T-helper 1 cell (primary cell): ENCODE measurements around the gene DENND11.
"Not testable (repeated sequence)": the region's sequence is repeated elsewhere in the genome, so short reads cannot be mapped to it uniquely, and the experiment has no call there.

ENCODE experiments used
- DNase-seq, 5 donors: peaks; one replicate each; pipeline ENCODE4 v3.0.0-alpha.2; 2012 to 2020

The DENND11 gene

DNA sequence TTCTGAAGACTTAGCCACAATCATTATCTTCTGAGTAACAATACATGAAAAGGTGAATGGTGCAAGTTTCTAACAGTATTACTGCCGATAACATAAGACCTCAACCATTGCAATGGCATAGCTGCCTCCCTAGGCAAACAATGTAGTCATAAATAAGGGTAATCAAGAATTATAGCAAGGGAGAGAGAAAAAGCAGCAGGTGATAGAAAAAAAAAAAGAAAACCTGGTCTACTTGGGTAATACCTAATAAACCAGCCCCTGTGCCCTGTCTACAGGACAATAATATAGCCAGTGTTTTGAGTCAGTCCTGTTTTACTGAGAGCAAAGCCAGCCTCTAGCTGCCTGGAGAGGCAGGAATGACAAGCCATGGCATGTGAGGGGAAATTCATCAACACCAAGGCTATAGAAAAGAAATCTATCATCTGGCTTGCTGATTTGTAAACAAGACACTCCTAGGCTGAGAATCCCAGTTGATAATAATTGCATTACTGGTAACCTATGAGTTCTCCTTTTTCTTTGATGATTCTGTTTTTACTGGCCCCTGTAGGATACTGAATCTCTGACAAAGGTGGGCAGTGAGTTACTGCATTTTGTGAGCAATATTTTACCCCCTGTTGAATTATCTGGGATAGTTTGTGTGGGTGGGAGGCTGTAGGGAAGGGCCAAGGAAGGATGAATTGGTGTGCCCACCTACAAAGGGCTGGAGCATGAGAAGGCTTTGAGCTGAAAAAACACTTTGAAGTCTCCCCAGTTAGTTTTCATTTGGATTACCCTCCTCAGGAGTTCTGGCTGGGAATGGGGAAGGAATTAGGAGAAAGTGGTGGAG lies 4.5 kb upstream of the DENND11 start:
- no peak for DNase-seq

DNA sequence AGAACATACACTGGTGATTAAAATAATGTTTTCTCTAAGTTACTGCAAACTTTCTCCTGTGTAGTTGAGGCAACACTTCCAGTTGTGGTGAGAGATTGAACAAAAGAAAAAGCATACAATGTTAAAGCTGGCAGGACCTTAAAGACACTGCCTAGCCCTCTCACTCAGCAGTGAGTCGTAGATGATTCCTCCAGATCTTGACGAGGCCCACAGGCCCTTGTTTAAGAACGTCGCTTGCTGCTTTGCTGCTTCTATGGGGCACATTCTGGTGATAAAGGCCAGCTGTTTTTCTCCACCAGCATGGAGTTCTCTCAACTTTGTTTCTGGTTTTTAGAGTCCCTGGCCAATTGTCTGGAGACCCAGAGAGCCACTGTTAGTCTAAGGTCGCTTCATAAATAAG lies 2.8 kb upstream of the DENND11 start:
- DNase-seq = no peak

DNA sequence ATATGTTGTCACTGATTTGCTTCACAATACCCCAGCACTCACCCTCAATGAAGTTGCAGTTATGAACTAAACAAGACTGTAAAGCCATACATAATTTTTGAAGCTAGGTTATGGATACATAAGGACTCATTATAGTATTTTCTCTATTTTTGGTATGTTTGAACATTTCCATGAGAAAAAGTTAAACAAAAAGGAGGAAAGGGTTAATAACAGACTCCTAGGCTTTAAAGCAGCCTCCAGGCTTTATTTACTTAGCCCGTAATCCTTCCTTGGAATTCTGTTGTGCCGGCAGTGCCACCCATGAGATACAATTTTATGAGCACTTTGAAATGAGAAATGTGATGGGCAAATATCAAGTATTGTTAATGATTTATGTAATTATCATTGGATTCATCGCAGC lies 2.1 kb upstream of the DENND11 start:
- DNase-seq = no peak

DNA sequence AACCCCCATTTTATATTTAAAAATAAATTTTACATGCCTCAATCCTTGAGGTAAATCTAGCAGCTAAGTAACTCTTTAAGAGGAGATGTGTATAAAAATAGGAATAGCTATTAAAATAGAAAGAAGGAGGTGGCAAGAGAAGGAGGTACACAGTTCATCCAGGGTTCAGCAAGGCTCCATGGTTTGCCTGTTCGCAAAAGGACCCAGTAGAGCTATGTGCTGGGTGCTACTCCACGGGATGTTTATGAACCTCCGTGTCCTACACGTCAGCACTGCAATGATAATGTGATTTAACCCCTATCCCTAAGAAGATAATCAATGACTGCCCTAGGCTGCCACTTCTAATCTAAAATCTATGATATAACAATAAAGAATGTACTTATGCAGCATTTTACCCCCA lies 926 bp upstream of the DENND11 start:
- no peak for DNase-seq

DNA sequence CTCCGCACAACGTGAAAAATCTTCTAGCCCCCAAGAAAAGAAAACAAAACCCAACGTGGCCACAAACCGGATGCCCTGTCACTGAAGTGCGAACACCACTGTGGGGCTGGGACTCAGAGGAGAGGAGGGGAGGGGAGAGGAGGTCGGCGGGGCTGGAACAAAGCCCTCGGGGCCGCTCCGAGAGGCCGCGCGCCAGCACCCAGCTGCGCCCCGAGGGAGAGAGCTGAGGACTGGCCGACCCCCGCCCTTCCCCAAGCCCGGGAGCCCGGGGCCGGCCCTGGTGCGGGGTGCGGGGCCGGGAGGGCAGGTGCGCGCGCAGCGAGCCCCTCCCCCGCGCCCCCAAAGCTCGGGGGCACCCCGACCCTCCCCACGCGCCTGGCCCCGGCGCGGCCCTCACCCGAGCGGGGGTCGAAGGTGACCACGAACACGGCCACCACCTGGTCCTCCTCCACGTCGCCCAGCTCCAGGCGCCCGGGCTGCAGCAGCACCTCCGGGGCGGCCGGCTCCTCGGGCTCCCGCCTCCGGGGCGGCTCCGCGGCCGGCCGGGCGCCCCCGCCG lies 398 bp downstream of the DENND11 start:
- peak; percentile 56 to 74 (median 67) for DNase-seq

DNA sequence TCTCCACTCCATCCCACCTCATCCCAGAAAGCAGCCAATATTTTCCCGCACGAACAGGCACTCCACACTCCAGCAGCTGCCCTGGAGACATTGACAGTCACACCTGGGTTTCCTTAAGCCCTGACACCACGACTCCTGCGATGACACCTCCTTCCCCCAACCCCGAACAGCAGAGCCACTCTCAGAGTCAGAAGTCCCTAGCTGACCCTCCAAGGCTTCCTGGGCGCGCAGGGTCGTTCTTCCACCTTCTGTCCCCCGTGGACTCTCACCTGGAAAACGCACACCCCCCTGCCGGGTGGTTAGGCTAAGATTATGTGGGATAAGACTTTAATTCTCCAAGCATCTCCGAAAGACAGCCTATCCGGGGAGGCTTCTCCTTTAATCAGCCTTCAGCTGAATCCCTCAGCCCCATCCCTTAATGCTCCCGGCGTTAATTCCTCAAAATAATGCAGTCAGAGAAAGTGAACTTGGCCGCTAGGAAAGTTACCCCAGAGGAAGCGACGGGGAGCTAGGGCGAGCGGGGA lies 1.1 kb downstream of the DENND11 start:
- DNase-seq = peak in 2 of 5 donors; percentile 4 to 12

DNA sequence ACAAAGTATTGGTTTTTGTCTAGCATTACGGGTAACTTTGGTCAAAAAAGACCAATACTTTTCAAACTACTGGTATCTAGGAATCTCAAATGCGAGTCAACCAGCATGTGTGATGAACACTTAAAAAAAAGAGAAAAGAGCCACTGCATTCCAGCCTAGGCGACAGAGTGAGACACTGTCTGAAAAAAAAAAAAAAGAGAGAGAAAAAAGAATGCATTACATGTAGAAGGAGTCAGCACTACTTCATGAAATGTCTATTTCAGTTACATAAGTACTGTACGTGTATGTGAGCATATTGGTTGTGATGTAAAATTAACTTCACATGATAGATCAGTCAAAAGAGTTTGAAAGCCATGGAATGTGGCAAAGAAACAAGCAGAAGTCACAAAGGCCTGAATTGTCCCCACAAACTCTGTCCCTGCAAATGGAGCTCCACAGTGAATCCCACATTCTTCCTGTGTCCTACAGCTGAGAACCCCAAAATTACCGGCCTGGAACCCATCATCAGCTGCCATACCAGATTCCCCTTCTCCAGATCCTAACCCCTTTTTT lies 1.6 kb downstream of the DENND11 start:
- no peak for DNase-seq

DNA sequence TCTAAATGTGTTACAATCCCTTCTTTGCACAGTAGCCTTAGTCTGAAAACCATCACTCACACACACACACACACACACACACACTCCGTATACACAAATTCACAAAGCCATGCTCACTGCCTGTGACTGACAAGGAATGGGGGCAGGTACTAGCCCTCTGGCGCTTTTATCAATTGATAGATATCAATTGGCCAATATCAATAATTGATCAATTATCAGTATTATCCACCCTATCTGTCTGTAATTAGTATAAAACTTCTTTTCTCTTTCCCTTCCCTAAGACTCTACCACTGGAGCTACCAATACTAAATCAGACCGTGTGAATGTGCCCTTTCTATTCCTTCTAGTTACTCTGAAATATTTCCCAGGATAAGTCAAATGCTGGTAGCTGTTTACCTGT lies 2.1 kb downstream of the DENND11 start:
- no peak for DNase-seq

DNA sequence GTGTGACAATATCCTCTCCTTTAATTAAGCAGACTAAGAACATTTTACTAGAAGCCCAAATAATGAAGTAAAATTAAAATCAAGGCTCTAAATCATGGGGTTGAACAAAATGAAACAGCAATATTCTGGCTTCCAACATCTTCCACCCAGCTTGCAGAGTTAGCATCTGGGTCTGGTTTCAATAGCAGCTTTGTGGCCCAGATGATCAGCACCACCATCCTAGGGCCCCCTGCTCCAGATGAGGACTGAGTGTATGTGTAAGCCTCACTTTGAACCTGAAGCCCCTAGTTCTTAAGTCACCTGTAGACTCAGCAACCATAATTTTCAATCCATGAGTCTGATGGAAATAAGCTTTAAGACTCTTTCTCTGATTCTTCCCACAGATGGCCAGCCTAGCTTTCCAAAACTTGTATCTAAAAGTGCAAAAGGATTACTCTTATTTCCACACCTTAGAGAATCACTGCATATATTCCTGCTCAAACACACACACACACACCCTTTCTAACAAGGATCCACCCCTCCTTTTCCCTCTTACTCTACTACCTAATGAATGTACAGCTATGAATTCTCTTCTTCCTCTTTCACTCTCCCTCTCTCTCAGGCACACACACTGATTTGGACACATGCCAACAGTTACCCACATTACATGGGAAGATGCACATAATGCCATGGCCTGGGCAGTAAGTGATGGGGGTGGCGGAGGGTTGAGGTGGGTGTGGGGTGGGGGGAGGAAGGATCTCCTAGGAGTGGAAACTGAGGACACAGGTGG lies 3.5 kb downstream of the DENND11 start:
- DNase-seq = no peak

DNA sequence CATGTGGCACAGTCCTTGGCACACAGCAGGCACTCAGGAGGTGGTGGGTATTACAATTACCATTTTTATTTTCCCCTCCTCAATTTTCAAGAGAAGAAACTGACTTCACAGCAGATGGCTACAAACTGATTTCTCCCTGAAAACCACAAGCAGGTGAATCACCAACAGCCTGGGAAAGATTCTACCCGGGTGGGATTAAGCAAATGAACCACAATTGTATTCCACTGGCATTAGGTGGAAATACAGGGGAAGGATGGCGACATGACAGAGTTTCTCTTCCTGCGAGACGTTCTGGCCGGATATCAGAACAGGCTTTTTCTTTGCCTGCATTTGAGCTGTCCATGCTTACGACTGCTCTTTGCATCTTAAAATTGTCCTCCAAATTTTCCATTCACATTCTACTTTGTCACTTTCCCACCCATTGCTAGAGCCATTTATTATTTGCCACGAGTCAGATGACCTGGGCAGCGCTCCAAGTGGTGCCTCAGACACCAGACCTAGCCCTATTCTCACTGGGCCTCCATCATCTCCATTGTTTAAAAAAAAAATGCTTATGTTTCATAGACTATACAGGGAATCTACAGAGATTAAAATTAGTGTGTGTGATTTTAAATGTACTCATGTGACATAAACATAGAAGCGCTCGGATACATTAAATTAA lies 4.6 kb downstream of the DENND11 start:
- no peak for DNase-seq

DNA sequence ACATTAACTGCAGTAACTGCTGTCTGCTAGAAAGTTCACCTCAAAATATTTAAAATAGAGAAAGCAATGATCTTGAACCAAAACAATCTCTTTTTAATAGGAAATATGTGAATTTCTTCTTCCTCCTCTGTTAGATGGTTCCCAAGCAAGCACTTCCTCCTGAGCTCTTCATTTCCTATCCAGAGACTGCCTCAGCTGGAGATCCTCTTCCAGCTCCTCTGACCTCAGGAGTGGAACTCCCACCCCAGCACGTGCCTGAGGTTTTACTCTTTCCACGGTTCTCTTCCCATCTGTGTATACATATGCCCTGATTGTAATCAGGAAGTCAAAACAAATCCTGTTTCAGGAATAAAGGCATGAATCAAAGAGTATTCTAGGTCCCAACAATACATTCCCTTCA lies 5.6 kb downstream of the DENND11 start:
- no peak for DNase-seq

DNA sequence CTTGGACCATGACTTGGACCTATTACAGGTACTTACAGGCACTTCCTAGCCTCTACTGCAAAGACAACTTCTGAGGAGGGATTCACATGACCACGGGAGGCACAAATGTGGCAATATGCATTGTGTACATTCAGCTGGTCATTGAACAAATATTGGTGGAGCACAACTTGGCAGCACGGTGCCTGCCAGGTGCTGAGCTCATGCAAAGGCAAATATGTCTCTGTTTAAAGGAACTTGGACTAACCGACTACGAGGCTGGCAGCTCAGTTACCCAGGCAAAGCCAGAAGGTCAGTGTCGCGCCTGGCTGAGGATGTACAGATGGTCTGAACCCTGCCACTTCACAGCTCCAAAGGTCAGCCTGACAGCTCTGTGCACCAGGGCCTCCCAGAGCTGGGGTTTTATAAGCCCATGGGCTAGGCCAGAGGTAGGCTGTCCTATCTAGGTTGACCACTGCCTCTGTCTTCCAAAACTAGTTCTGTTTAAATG lies 6.1 kb downstream of the DENND11 start:
- no peak for DNase-seq

DNA sequence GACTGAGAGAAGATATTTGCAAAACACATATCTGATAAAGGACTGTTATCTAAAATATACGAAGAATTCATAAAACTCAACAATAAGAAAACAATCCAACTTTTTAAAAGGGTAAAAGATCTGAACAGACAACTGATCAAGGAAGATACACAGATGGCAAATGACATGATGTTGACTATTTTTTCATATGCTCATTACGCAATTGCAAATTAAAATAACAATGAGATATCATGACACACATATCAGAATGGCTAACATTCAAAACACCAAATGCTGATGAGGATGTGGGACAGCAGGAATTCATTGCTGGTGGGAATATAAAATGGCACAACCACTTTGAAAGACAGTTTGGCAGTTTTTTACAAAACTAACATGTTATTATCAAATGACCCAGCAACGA lies 8.9 kb downstream of the DENND11 start:
- DNase-seq = no peak

DNA sequence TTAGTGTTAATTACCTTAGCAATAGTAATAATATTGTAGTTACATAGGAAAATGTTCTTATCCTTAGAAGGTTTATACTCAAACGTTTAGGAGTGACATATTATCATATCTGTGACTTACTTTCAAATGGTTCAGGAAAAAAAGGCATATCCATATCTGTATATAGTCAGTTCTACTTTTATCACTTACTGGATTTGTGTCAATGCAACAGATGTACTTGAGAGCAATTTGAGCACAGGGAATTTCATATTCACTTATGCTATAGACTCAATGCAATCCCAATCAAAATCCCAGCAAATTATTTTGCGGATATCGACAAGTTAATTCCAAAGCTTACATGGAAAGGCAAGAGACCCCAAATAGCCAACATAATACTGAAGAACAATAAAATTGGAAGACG lies 10.0 kb downstream of the DENND11 start:
- DNase-seq = no peak

DNA sequence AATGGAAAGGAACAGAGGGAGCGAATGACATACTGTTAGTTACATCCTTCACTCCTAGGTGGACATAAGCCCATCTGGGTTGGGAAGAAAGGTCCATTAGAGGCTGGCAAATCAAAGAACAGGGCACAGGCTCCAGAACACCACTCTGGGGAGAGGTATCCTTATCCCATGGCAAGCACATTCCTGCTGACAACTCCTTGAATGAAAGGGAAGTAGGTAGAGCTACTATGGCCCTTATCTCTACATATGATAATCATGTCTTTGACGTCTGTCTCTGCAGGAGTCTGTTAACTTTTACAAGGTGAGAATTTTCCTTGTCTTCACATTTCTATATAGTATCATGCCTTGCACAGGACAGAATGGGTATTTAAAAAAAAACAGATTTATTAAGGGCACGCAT lies 10.4 kb downstream of the DENND11 start:
- DNase-seq = no peak

DNA sequence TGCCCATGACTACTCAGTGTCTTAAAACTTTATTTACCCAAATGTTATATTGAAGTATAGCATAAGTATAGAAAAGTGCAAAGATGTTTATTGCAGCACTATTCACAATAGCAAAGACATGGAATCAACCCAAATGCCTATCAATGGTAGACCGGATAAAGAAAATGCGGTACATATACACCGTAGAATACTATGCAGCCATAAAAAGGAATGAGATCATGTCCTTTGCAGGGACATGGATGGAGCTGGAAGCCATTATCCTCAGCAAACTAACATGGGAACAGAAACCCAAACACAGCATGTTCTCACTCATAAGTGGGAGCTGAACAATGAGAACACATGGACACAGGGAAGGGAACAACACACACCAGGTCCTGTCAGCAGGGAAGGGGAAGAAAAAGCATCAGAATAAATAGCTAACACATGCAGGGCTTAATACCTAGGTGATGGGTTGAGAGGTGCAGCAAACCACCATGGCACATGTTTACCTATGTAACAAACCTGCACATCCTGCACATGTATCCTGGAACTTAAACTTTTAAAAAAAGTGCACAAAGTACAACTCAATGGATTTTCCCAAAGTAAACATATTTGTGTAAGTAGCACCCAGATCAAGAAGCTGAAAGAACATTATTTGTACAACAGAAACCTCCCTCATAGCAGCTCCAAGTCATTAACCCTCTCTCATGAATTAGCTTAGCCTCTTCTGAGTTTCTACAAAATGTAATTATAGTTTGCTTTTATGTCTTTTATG lies 12.7 kb downstream of the DENND11 start:
- not testable (repeated sequence) for DNase-seq

DNA sequence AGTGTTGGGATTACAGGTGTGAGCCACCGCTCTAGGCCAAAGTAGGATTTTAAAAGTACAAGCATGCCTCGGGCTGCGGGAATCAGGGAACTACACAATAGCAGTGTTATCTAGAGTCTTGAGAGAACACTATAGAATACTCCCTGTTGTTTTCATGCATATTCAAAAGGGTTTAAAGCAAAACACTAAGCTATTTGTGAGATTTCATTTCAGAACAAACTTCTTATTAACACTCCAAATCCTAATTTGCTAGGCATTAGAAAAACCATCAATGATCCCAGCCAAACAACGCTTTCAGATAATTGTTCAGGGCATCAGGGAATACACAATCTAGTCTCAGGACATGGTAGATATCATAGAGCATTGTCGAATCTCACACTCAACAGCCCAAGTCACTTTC lies 13.9 kb downstream of the DENND11 start:
- DNase-seq = no peak

DNA sequence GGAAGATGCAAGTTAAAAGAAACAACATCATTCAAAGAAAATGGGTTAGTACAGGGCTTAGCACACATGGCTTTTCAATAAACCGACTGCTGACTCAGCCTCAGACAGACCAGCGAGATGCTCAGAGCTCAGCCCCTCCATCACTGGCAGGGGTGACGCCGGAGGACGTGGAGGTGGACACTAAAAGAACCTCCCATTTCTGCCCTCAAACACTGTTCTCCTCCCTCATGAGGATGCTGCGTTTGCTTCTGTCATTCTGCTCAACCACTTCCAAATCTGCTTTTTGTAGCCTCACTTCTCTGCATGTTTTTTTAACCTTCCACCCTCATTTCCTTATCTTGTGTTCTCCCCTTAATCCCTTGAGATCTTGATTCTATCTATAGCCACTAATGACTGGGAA lies 15.3 kb downstream of the DENND11 start:
- DNase-seq = no peak

DNA sequence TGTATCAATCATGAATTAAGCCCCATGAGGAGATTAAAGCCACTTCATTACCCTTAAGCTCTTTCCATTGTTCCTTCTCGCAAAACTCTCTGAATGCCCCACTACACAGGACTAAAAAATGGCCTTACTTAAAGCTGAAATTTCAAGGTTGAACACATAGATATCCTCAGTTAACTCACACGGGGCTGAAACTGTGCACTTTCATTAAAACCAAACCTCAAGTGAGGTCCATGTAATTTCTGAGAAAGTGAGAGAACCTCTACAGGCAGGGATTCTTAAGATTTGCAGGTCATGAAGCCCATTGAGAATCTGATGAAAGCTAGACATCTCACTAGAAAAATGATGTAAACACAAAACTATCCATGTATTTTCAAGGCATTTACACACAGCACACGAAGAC lies 15.9 kb downstream of the DENND11 start:
- DNase-seq = no peak

DNA sequence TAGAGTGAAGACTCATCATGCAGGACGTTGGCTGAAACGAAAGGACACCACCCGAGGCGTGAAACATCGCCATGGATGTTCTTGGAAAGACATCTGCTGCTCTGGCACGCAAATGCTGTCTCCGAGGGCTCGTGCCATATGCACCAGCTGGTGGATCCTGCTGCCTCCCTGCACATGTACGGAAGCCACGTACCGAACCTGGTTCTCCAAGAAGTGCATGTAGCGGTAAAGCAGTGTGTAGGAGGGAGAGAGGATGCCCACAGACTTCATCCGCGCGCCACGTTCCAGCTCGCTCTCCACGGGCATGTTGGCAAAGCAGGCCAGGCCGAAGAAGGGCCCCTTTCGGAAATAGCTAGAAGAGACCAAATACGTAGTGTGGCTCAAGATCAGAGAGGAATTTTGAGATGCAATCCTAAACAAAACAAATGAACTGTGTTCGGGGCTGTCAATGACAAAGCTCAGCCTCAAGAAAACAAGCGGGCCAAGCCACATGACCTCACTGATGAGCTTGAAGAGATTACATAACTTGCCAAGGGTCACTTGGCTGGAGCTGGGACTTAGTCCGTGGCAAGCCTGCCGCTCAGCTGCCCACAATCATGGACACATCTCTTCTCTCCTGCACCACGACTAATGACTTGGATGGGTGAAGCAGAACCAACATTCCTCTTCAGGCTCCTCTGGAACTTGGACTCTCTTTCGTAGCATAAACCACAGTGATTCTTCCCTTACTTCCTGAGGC lies 16.5 kb downstream of the DENND11 start:
- DNase-seq = no peak

DNA sequence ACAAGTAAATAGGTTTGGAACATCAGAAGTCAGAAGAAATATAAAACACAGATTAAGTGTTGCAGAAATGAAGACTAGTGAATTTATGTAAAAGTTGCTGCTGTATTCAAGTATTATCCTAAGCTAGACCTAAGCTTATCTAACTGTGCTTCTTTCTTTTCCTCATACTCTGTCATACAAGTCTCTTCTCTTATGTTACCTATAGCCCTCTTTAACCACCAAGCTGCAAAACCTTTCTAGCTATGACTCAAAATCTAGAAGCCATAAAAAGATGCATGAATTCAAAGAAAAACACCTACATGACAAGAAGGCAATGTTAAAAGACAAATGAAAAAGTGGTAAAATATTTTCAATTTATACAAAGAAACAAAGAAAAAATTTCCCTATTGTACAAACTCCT lies 23.0 kb downstream of the DENND11 start:
- DNase-seq = peak in 1 of 5 donors; percentile 72
